Heart left ventricle (tissue), 16 donors: ENCODE results near the gene LDAH. TPM values are rescaled to one million over a fixed set of nuclear protein-coding genes. Genes with fewer than 3 reads are reported as not detected.

ENCODE experiments used
- ATAC-seq, 4 donors: fragments of 200-7000 bp; cut with Tn5 transposase; one replicate each; pipeline ENCODE4 v1.9.1; 2020 to 2022; ENCODE audit warnings: moderate library complexity in 4 of 4, mild to moderate bottlenecking in 3 of 4, moderate number of reproducible peaks in 1 of 4
- DNase-seq, 5 donors: peaks; one replicate each; pipeline ENCODE4 v3.0.0-alpha.2; 2020
- H3K27ac ChIP-seq, 12 donors: fragments of 200-600 bp; sonication (generic) in 4 of 12; one replicate each; pipeline versions ENCODE4 v1.5.0 to v1.8.0; 2016 to 2022; ENCODE audit warnings: mild to moderate bottlenecking in 2 of 12
- H3K27me3 ChIP-seq, 9 donors: fragments of 200-600 bp; sonication (generic) in 2 of 9; one replicate each; pipeline versions ENCODE4 v1.5.1 to v1.8.0; 2016 to 2022; ENCODE audit warnings: mild to moderate bottlenecking in 3 of 9
- H3K36me3 ChIP-seq, 9 donors: fragments of 200-600 bp; sonication (generic) in 2 of 9; one replicate each; pipeline versions ENCODE4 v1.5.0 to v1.8.0; 2018 to 2022; ENCODE audit warnings: mild to moderate bottlenecking in 2 of 9
- H3K4me1 ChIP-seq, 12 donors: fragments of 200-600 bp; sonication (generic) in 4 of 12; one replicate each; pipeline versions ENCODE4 v1.5.0 to v1.8.0; 2016 to 2022; ENCODE audit warnings: mild to moderate bottlenecking in 3 of 12
- H3K4me3 ChIP-seq, 12 donors: fragments of 200-600 bp; sonication (generic) in 4 of 12; one replicate each; pipeline versions ENCODE4 v1.5.0 to v1.8.0; 2017 to 2022; ENCODE audit warnings: mild to moderate bottlenecking in 9 of 12, moderate library complexity in 4 of 12
- H3K9me3 ChIP-seq, 12 donors: fragments of 200-600 bp; sonication (generic) in 4 of 12; one replicate each; pipeline versions ENCODE4 v1.5.0 to v1.8.0; 2016 to 2022; ENCODE audit warnings: mild to moderate bottlenecking in 1 of 12
- POLR2A ChIP-seq, 2 donors: fragments of 450-650 bp; IDR thresholded peaks; one replicate each; pipeline ENCODE4 v1.6.1; 2017; ENCODE audit warnings: antibody characterized with exemption in 2 of 2, mild to moderate bottlenecking in 2 of 2, moderate library complexity in 2 of 2
- WGBS, 4 donors: extraction: QIAGEN DNeasy Blood & Tissue Kit in 2 of 4; methylation state at CpG; one replicate each; pipeline versions ENCODE4 v1.1.5 to v1.1.7; 2013 to 2018; 5-methylcytosine and 5-hydroxymethylcytosine counted together
- intact Hi-C, 10 donors: fragments of 100-400 bp; cut with DNase I; formaldehyde crosslinking; loops; one replicate each; pipeline versions ENCODE4 v1.11.1 to v1.14.2; 2022
- polyA plus RNA-seq, 2 donors: library from polyadenylated mRNA; stranded (reverse); fragments of 200-250 nt; gene quantifications; one replicate each; pipeline ENCODE4 v1.2.3, GENCODE V29; 2013
- total RNA-seq, 9 donors: library from RNA; depleted of rRNA in 2 of 9; stranded (reverse); fragments of >200 nt in 2 of 9; fragmentation: NEBNext Ultra II Directional in 3 of 9; extraction: Animal tissue kit (Norgen Biotek cat#: 25700) in 3 of 9; gene quantifications; one replicate each; pipeline versions ENCODE4 v1.1.0 to v1.2.4, GENCODE V29; 2016 to 2023
- TF ChIP-seq, protein P1 (sequence below), 12 donors: fragments of 200-600 bp; sonication (generic) in 4 of 12; IDR thresholded peaks; one replicate each; pipeline versions ENCODE4 v1.5.0 to v1.8.0; 2018 to 2022; ENCODE audit warnings: antibody characterized with exemption in 12 of 12, mild to moderate bottlenecking in 5 of 12
- donor health status: ischemic (EF 13 %, LVEDD 7.1; RV severe dilation, severe dysfunction).
- donor health status: healthy with polysubstance abuse.
- donor health status: DM: no; HTN: yes; CAD: no.
- donor health status: DM: no; HTN: no; CAD: no.
- donor health status: ischemic (EF 25% LVEDD 6.9; RV normal size, moderate dysfunction).
- donor health status: ischemic (EF 25% LVEDD 5.7; RV mildly dilated, moderate dysfunction).
- donor health status: healthy.
- donor health status: DM: yes; HTN: yes; CAD: no.
- donor health status: ischemic (EF 35%, LVEDD 5.7; RV mildly dilated, moderate dysfunction).
- donor health status: nonischemic (EF 11% LVEDD 7.7; RV severe dilation, severe dysfunction).
- donor health status: DM: yes; HTN: yes; CAD: no.
- donor health status: PGD.
- donor health status: ischemic (EF 29% LVEDD 5.4; RV normal size, mild dysfunction).
- donor health status: nonischemic (EF 23%, LVEDD 6.1; RV moderate dilation, normal function).

Gene LDAH
- total and polyA plus RNA-seq, 11 donors: 2.2 to 13.2 (median 6.7) TPM

- Histone ChIP-seq H3K4me3 (peak overlapping the region in 5 of 12 donors; percentile 57 to 65 (median 60)), H3K36me3 (no peaks in the 10 kb centered on the region)
Observed at GRCh38 chr2:20668451-20668850, 154.4 kb downstream of the LDAH start.

GRCh38 chr2:20667531-20668401 is 155.1 kb downstream of the LDAH start:
- WGBS, 4 donors: 21 to 42% (median 24%) methylated on average over 19 to 39 of the region's 39 CpGs
- Histone ChIP-seq H3K27ac (peak overlapping the region in 3 of 12 donors; percentile 11 to 50 (median 26)), H3K4me3 (peak overlapping the region in 11 of 12 donors; percentile 32 to 65 (median 50)), H3K4me1 (peaks cover 0 to 46% (median 15%) of the 10 kb centered on the region in 12 donors), H3K36me3 (no peaks in the 10 kb centered on the region), H3K27me3 (peaks cover 36 to 96% (median 86%) of the 10 kb centered on the region in 9 donors), H3K9me3 (no peaks in the 10 kb centered on the region)
- no peak for TF ChIP-seq POLR2A (IDR thresholded peaks at IDR 0.05)
- TF ChIP-seq, protein P1, sequence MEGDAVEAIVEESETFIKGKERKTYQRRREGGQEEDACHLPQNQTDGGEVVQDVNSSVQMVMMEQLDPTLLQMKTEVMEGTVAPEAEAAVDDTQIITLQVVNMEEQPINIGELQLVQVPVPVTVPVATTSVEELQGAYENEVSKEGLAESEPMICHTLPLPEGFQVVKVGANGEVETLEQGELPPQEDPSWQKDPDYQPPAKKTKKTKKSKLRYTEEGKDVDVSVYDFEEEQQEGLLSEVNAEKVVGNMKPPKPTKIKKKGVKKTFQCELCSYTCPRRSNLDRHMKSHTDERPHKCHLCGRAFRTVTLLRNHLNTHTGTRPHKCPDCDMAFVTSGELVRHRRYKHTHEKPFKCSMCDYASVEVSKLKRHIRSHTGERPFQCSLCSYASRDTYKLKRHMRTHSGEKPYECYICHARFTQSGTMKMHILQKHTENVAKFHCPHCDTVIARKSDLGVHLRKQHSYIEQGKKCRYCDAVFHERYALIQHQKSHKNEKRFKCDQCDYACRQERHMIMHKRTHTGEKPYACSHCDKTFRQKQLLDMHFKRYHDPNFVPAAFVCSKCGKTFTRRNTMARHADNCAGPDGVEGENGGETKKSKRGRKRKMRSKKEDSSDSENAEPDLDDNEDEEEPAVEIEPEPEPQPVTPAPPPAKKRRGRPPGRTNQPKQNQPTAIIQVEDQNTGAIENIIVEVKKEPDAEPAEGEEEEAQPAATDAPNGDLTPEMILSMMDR (IDR thresholded peaks at IDR 0.05): no peak
- no peak for DNase-seq
- intact Hi-C loops: loop anchor here in 6 of 10 donors (5.0 to 10.0 kb wide), 4 partner anchors 87 to 450 kb away; partner anchors contain the start of gene LDAH (in 1 of the 6)
- ATAC-seq: peak in 1 of 4 donors; percentile 5

More at GRCh38 chr2:20668451-20668850, 154.4 kb downstream of the LDAH start:
- intact Hi-C loops: loop anchor here in 6 of 10 donors (5.0 to 10.0 kb wide), 4 partner anchors 86 to 449 kb away; partner anchors contain the start of gene LDAH (in 1 of the 6)
- TF ChIP-seq POLR2A (IDR thresholded peaks at IDR 0.05): no peak
- TF ChIP-seq, protein P1 (IDR thresholded peaks at IDR 0.05): no peak
- DNase-seq (no peak), ATAC-seq (no peak)
- Histone ChIP-seq H3K9me3 (no peaks in the 10 kb centered on the region), H3K27me3 (peaks cover 36 to 95% (median 89%) of the 10 kb centered on the region in 9 donors), H3K4me1 (peaks cover 0 to 46% (median 15%) of the 10 kb centered on the region in 12 donors), H3K27ac (no peak overlapping the region)
- 86 to 95% (median 92%) methylated on average over 6 of the region's 6 CpGs for WGBS, 4 donors

DNA sequence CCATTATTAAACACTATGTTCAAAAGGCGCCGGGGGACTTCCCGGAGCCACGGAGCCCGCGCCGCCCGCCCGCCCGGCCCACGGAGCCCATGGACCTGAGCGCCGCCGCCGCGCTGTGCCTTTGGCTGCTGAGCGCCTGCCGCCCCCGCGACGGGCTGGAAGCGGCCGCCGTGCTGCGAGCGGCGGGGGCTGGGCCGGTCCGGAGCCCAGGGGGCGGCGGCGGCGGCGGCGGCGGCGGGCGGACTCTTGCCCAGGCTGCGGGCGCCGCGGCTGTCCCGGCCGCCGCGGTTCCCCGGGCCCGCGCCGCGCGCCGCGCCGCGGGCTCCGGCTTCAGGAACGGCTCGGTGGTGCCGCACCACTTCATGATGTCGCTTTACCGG is 155.8 kb downstream of the LDAH start:
- intact Hi-C loops: loop anchor here in 6 of 10 donors (5.0 to 10.0 kb wide), 4 partner anchors 88 to 450 kb away; partner anchors contain the start of gene LDAH (in 1 of the 6)
- ATAC-seq: peak in 1 of 4 donors; percentile 38
- Histone ChIP-seq H3K4me3 (peak overlapping the region; percentile 26 to 65 (median 50)), H3K27me3 (peaks cover 36 to 96% (median 83%) of the 10 kb centered on the region in 9 donors), H3K36me3 (no peaks in the 10 kb centered on the region), H3K4me1 (peaks cover 0 to 46% (median 15%) of the 10 kb centered on the region in 12 donors), H3K27ac (peak overlapping the region in 5 of 12 donors; percentile 11 to 50 (median 26)), H3K9me3 (no peaks in the 10 kb centered on the region)
- 0 to 1% (median 0%) methylated on average over 4 to 62 of the region's 62 CpGs for WGBS, 4 donors
- DNase-seq: no peak
- TF ChIP-seq, protein P1 (IDR thresholded peaks at IDR 0.05): peak in 4 of 12 donors; percentile 3 to 18 (median 7)
- TF ChIP-seq POLR2A (IDR thresholded peaks at IDR 0.05): no peak
